GM13976 (cell line): ENCODE results near the gene NCBP1.
A peak's percentile ranks its signal among the peaks of the same experiment; 100 is the strongest.

Source experiments
- DNase-seq: peaks from one replicate; pipeline ENCODE4 v3.0.0; 2012; ENCODE audit warnings: low spot score
- in situ Hi-C: fragments of 300-500 bp; cut with MboI; formaldehyde crosslinking; loops from one replicate; pipeline ENCODE4 v1.12.0; 2022; ENCODE audit warnings: low sequenced_read_pairs, mixed read lengths, inconsistent platforms; ENCODE audit not compliant: unreplicated experiment
- TF ChIP-seq, protein P1 (sequence below): IDR thresholded peaks from 2 replicates; pipeline ENCODE4 v1.5.1; 2012; ENCODE audit warnings: borderline replicate concordance, mild to moderate bottlenecking; ENCODE audit not compliant: insufficient read depth; ENCODE audit errors: extremely low read depth, missing control alignments, control extremely low read depth

The NCBP1 gene

DNA sequence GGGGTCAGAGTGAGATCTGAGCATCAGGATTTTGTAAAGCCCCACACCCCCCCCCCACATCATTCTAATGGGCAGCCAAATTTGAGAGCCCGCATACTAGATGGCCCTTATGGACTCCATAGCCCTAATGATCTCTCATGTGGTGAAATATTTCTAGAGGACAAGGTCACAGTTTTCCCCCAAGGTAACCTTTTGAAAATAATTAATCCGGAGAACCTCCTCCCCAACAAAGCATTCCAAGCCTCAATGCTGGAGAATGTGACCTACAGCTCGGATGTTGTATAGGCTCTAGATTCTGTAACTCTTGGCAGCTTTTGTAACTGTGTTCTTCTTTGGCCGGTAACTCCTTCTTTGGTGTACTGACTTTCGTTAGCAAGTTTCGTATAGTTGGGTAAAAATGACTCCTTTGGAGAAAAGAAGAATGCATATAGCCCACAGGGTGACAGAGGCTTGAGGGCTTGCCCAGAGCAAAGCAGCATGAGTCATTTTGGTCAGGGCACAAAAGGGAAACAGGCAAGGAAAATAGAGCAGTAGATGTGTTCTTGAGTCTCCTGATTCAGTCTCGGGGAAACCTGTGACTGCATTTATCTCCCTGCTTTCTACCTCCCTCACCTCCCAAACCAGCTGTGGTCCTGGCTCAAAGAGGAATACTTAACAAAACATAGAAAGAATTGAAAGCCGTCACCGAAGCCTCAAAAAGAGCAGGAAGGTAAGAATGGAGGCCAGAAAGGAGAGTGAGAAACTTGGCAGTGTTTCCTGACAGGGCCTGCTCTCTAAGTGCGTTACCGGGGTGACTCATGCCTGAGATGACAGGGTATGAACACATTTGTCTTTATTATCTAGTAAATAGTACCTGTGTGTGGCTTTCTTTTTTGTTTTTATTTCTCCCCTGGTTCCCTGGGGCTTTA, 70.1 kb downstream of the NCBP1 start:
- TF ChIP-seq, protein P1, sequence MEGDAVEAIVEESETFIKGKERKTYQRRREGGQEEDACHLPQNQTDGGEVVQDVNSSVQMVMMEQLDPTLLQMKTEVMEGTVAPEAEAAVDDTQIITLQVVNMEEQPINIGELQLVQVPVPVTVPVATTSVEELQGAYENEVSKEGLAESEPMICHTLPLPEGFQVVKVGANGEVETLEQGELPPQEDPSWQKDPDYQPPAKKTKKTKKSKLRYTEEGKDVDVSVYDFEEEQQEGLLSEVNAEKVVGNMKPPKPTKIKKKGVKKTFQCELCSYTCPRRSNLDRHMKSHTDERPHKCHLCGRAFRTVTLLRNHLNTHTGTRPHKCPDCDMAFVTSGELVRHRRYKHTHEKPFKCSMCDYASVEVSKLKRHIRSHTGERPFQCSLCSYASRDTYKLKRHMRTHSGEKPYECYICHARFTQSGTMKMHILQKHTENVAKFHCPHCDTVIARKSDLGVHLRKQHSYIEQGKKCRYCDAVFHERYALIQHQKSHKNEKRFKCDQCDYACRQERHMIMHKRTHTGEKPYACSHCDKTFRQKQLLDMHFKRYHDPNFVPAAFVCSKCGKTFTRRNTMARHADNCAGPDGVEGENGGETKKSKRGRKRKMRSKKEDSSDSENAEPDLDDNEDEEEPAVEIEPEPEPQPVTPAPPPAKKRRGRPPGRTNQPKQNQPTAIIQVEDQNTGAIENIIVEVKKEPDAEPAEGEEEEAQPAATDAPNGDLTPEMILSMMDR = no peak
- in situ Hi-C loops = loop anchor here (10.0 kb wide), 1 partner anchor 201 kb away; no protein-coding TSS in a partner anchor
- DNase-seq = no peak

DNA sequence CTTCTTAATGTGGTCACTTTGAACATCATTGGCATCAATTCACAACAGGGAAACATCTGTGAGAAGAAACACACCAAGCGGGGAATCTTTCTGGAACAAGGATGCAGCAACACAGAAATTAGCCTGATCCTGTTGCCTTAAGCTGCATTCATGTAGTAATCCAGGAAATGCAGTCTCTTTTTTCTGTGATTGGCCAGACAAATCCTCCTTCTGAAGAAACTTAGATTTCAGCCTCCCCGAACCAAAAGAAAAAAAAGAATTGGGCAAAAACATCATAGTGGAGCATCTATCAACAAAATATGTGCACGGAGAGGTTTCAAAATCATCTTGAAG, 70.7 kb downstream of the NCBP1 start:
- in situ Hi-C loops = loop anchor here (10.0 kb wide), 1 partner anchor 200 kb away; no protein-coding TSS in a partner anchor
- TF ChIP-seq, protein P1 = no peak

GRCh38 chr9:97704851-97705250, 71.2 kb downstream of the NCBP1 start:
- DNase-seq = no peak
- in situ Hi-C loops = loop anchor here (10.0 kb wide), 1 partner anchor 200 kb away; no protein-coding TSS in a partner anchor

More for the DNA sequence above, 70.7 kb downstream of the NCBP1 start:
- DNase-seq = no peak

DNA sequence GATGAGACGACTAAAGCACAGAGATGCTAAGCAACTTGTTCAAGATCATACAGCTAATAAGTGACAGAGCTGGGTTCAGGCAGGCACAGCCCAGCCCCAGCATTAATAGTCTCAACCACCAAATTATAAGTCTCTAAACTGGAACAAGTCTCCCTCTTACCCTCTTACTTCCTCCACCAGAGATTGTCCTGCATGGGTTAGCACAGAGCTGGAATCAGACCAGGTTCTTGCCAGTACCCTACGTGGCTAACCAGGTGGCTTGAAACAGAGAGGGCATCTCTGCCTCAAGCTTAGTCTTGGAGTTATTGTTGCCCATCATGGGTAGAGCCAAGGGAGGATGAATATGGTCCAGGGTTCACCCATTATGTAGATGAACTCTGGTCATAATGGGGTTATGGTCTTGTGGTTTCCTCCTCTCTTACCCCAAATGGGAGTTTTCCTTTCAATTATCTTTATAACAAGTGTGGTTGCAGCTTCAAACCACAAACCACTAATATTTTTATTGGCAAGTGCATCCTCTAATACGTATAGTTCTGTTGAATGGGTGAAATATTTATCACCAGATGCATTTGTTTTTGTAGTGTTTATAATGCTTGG, 71.8 kb downstream of the NCBP1 start:
- TF ChIP-seq, protein P1 = no peak
- in situ Hi-C loops = loop anchor here (10.0 kb wide), 1 partner anchor 199 kb away; no protein-coding TSS in a partner anchor
- no peak for DNase-seq

More at GRCh38 chr9:97704851-97705250, 71.2 kb downstream of the NCBP1 start:
- TF ChIP-seq, protein P1 = no peak

DNA sequence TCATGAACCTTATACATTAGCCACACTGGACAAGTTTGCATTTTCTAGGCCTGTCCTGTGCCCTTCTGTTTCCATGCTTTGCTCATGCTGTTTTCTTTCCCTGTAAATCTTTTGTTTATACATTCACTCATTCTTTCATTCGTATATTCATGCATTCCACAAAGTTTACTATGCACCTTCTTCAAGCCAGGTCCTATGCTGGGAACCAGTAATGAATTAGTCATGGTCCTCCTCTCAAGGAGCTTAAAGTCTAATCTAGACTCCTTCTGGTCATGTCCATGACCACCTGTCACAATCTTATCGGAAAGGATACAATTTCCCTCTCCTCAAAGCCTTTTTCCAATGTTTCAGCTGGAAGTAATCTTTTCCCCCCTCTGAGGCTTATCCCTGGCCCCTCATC, 72.6 kb downstream of the NCBP1 start:
- TF ChIP-seq, protein P1 = no peak
- no peak for DNase-seq
- in situ Hi-C loops = loop anchor here (10.0 kb wide), 1 partner anchor 199 kb away; no protein-coding TSS in a partner anchor

- DNase-seq = peak; percentile 81
- TF ChIP-seq, protein P1 = peak; percentile 82
- in situ Hi-C loops = no loop called here
Measured at GRCh38 chr9:97710356-97711222, 77.0 kb downstream of the NCBP1 start.
